Fibroblast of peridontal ligament (primary cell): Measurements from ENCODE around the gene CLMN.

ENCODE experiments used
- DNase-seq: peaks from one replicate; pipeline ENCODE4 v3.0.0-alpha.2; 2010; ENCODE audit errors: extremely low read depth

Gene CLMN

DNA sequence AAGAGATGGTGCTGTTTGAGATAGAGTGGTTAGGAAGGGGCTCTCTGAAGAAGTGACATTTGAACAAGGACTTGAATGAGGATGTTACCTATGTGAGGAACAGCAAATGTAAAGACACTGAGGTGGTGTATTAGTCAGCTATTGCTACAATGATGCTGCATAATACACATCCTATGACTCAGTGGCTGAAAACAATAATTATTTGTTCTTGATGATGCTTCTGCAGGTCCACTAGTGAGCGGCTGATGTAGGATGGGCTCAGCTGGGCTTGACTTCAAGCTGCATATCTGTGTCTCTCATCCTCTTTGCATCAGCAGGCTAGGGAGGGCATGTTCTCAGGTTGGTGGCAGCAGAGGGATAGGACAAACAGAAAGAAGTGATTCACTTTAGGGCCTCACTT lies 21.4 kb upstream of the CLMN start:
- no peak for DNase-seq

DNA sequence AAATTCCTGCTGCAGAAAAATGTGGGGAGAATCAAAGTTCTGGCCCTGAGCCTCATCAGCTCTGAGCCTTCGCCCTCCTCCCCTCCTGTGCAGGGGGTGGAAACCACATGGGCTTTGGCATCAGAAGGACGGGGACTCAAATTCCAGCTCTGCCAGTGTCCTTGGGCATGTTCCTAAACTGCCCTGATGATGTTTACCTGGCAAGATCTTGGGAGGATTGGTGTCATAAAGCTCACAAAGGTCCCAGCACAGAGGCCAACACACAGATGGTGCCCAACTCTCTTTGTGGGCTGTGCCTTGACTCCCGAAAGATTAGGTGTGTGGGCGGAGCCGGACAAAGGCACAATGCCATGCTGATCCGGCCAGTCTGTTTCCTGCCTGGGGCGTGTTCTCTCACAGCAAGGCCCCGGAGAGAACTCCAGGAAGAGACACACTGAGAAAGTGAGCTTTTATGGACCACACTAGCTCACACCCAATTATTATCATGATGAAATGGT lies 20.5 kb upstream of the CLMN start:
- DNase-seq: no peak

DNA sequence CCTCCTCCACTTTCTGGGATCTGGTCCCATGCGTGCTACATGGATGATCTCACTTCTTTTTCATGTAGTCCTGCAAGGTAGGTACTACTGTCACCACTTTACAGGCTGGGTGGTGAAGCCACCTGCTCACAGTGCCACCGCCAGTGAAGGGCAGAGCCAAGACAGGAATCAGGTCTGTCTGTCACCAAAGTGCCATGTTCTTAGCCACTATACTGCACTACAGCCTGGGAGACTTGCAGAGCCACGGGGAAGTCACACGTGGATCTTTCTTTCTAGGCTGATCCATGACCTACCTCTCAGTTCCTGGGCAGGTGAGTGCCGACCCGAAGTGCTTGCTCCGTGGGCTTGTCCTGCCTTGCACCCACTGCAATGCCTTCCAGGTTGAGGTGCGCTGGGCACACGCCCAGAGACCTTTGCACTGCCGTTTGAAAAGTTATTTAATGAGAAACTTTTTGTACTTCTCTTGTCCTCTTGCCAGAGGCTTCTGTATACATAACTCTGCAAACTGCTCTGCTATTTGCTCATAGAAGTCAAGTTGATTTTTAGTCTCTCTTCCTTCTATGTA lies 19.7 kb upstream of the CLMN start:
- no peak for DNase-seq

DNA sequence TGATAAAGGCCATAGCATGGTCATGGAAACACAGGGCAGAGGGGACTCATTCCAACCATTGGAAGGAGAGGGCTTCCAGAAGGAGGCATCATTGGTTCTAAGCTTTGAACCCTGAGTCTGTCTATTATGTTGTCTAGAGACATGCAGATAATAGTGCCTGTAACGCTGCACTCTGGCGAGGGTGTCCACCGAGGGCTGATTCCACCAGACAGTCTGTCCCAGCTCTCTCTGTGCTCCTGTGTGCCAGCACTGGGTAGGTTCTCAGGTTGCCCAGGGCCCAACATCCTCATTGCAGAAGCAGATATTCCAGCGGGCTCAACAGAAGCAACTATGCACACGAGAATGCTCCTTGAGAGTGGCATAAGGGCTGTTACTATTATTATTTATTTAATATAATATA lies 18.7 kb upstream of the CLMN start:
- no peak for DNase-seq

DNA sequence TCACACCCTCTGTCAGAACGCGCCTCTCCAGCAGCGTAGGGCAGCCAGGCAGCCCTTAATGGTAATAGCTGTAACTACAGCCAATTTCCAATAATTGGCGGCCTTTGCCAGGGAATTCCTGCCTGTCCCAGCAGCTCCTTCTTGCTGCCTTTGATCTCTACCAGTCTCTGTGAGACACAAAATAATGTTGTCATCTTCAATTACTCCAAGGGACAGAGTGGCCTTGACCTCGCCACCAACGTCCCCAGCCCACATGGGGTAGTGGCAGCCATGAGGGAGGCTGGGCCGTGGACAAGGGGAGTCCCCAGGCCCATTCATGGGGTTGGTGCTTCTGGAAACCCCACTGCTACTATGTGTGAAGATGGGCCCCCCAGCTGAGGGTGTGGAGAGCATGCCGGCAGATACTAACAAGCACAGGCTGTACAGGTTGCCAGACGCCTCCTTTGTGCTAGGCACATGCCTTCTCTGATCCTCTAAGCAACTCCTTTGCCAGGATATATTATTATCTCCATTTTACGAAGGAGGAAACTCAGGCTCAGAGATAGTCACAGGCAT lies 17.4 kb upstream of the CLMN start:
- DNase-seq: no peak

DNA sequence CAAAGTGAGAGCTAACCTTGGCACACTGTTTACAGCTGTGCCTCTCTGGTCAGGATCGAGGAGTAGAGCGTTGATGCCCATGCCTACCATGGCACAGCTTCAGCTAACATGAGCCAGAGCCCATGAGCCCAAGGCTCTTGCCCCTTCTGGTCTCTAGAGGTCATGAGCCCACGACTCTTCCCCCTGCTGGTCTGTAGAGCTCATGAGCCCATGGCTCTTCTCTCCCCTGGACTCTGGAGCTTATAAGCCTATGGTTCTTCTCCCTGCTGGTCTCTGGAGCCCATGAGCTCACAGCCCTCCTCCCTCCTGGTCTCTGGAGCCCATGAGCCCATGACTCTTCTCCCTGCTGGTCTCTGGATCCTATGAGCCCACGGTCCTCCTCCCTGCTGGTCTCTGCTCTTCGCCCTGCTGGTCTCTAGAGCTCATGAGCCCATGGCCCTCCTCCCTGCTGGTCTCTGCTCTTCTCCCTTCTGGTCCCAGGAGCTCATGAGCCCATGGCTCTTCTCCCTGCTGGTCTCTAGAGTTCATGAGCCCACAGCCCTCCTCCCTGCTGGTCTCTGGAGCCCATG lies 16.6 kb upstream of the CLMN start:
- no peak for DNase-seq

DNA sequence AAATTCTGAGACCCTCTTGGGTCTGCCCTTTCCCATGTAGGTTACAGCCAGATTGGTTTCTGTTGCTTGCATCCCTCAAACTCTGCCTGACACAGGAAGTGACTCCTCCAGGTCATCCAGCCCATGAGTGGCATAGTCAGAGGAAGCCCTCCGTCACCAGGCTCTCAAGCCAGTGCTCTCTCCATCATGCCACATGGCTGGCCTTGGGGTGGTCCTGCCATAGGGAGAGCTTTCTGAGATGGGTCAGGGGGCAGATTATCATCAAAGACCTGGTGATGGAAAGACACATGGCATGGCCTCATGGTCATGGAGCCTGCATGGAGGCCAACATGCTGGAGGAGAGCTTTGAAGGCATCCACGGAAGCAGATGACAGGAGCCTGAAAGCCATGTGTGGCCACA lies 15.4 kb upstream of the CLMN start:
- no peak for DNase-seq

DNA sequence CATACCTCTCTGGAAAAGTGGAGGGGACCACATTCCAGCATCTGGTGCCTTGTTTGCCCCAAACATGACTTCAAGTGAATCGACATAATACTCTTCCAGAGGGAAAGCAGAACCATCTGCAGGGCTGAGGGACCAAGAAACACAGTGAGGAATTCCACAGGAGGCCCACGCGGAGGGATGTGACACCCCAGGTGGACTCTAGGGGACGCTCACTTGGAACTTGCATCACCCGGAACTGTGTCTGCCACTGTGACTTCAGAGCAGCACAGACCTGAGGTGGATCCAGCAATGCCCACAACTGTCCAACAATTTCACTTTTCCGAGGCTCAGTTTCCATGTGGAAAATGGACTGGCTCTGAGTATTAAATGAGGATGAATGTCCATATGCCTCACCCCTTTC lies 14.3 kb upstream of the CLMN start:
- no peak for DNase-seq

DNA sequence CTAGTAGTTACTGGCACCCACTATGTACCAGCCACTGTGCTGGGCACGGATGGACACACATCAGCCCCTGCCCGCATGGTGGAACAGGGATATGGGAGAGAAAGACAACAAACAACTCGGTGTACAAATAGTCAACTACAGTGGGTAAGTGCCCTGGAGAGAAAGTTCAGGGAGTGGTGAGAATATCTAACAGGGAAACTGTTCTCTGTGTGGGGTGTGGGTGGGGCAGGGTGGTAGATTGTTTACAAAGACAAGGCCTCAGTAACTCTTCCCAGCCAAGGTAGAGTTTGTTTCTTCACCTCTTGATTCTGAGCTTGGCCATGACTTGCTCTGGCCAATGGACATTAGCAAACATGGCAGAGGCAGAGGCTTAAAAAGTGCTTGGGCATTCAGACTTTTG lies 12.9 kb upstream of the CLMN start:
- no peak for DNase-seq

DNA sequence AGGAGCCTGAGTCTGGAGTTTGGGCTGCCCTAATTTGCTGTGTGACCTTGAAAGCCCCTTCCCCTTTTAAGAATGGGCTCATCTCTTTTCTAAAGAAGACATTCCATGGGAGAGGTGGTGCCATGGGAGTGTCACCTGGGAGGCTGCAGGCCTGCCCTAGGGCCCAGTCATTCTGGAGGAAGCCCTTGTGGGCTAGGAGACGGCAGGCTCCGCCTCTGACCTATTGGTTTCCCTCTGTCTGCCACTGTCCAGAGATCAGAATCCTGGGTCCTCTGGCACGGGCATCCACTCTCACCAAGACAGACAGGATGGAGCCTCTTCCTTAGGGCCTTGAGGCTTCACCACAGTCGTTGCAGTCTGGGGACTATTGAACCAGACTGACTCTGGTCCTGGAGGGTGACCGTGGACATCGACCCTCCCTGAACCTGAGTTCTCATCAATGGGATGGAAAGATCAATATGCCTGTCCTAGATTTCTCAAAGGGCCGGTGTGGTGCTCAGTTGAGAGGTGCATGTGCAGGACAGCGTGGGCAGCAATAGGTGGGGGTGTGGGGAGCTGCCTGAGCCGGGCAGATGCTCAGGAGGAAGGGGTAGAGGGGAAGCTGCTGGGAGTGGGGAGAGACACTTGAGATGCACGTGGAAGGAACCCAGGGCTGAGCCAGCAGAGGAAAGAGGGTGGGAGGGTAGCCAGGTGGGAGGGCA lies 12.2 kb upstream of the CLMN start:
- DNase-seq: no peak

DNA sequence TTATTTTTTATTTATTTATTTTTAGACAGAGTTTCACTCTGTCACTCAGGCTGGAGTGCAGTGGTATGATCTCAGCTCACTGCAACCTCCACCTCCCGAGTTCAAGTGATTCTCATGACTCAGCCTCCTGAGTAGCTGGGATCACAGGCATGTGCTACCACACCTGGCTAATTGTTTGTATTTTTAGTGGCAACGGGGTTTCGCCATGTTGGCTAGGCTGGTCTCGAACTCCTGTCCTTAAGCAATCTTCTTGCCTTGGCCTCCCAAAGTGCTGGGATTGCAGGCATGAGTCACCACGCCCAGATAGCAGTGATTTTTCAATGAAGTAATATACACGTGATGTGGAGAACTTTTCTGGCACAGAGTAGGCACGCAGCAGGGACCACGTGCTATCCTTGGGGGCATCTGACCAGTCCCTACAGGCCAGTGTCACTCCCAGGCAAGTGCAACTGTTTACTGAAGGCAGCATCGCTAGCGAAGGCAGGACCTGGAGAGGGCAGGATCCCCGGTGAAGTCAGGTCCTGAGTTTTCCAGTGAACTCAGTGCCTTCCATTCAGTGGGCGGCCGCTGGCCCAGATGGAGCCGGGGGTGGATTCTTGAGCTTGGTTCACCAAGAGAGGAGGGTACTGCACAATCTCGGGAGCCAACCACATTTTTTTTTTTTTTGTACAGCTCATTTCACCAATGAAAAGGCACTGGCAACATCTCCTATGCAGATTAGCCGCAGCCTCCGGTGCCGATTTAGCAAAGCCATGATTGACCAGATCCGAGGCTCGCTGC lies 11.1 kb upstream of the CLMN start:
- no peak for DNase-seq

DNA sequence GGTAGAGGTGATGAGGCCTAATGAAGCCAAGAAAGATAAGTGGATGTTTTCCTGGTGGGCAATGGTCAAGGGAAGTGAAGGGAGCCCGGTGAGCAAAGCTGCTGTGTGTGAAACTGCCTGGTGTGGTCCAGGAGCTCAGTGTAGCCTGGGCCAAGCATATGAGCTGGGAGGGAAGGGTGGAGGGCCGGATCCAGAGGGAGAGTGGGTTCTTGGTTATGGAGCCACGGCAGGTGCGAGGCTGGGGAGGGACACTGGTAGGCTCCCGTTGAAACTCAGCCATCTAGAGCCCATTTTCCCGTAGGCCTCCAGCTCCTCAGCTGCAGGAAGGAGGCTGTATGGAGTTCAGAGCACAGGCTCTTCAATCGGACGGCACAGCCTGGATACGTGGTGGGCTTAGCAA lies 10.2 kb upstream of the CLMN start:
- no peak for DNase-seq

DNA sequence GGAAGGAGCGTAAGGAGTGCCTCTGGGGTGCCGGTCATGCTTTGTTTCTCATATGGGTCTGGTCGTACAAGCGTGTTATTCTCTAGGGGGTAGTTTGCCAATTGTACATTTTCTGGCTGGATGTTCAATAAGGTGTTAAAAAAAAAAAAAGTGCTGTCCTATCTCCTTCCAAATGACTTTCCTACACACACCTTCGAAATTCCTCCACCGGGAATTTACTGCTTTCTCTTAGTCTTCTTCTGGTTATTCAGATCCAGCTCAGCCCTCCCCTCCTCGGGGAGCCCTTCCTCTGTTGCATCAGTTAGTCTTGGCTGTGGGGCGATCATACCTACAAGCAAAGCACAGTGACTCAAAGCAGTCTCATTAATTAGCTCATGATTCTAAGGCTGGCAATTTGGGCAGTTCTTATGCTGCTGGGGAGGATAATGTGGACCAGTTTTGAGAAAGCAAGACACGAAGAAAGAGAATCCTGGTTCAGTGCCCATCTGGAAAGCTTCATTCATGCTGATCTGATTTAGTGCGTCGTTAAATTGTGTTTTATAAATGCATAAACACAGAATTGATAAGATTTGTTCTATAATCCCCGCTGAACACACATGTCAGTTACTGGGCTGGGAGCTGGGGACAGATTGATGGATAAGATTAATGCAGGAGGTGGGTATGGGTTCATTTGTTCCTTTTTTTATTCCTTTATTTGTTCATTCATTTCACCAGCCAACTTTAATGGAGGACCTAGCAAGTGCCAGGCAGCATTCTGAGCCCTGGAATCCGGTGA lies 9.2 kb upstream of the CLMN start:
- no peak for DNase-seq

DNA sequence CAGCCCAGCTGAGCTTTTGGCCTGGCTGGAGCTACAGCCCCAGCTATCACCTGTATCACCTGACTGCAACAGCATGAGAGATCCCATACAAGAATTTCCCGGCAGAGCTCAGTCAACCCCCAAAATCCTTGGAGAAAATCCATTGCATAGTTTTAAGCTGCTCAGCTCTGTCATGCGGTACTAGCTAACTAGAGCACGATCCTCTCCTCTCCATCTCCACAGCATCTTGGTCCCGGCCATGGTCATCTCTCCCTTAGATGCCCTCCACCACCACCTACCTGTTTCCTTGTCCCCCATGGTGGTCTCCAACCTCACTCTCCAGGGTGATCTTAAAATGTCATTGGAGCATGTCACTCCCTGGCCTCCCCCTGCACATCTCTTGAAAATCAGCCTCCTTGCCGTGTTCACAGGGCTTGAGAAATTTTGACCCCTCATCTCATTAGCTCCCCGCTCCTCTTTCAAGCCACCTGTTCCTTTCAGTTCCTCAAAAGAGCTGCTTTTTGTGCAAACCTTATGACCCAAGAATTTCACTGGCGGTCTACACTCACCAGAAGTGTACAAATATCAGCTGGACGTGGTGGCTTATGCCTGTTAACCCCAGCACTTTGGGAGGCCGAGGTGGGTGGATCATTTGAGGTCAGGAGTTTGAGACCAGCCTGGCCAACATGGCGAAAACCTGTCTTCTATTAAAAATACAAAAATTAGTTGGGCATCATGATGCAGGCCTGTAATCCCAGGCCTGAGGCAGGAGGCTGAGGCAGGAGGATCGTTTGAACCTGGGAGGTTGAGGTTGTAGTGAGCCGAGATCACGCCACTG lies 8.1 kb upstream of the CLMN start:
- no peak for DNase-seq

DNA sequence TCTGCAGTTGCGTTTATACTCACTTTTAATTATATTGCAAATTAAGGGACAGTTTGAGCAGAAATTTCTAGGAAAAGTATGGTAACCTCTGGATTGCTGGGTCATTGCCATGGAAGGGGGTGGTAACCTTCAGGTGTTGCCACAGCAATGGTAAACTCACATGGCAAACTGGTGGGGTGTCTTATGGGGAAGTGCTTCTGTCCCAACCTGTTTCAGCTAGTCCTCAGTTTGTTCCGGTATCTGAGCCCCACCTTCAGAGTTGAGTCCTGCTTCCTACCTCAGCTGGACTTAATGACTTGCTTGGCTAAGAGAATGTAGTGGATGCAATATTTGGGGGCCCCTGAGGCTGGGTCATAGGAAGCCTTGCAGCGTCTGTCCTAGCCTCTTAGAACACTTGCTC lies 7.3 kb upstream of the CLMN start:
- no peak for DNase-seq

DNA sequence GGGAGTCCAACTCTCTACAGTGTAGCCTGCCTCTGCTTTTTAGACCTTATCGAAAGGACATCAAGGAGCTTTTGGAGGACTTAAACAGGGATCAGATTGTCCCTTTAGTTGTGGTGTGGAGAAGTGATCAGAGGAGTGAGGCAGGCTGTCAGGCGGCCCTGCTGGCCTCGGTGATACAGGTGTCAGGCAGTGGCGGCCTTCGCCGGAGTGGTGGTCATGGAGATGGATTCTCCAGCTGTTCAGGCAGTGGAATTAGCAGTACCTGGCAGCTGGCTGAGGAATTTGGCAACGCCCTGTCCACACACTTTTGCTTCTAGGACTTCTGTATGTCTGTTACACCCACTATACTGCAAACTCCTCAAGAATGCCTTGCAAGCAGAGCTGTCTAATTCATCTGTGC lies 4.2 kb upstream of the CLMN start:
- DNase-seq: no peak

DNA sequence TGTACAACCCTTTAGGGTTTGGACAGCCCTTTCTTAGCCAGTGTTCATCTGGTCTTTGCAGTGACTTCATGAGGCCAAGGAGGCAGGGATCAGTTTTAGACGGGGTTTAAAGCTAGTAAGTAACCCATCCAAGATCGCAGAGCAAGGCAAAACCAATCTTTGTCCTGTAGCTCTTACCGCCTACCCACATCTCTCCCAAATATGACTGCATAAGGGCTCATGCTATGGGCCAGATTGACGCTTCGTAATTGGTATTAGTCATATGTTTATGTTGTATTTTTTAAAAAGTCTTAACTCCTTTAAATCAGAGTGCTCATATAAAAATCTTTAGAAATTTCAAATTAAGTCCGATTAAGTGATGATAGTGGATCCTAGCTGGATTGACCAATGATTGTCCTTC lies 3.7 kb upstream of the CLMN start:
- DNase-seq: no peak

DNA sequence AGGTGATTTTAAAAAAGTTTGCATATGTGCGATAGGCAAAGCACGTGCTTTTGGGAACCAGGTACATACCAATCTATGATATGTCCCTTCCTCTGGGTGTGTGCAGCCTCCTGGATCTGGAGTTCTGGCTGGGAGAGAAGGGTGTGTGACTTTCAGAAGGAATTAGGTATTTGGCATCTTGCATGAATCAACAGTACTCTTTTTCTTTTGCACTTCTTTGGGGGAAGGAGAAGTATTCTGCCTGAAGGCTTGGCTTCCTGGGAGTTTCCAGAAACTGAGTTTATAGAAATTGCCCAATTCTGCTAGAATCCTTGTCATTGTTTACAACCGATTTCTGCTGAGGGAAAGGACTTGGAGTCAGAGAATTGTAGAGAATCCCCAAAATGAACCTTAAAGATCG lies 2.9 kb upstream of the CLMN start:
- peak; percentile 21 for DNase-seq

DNA sequence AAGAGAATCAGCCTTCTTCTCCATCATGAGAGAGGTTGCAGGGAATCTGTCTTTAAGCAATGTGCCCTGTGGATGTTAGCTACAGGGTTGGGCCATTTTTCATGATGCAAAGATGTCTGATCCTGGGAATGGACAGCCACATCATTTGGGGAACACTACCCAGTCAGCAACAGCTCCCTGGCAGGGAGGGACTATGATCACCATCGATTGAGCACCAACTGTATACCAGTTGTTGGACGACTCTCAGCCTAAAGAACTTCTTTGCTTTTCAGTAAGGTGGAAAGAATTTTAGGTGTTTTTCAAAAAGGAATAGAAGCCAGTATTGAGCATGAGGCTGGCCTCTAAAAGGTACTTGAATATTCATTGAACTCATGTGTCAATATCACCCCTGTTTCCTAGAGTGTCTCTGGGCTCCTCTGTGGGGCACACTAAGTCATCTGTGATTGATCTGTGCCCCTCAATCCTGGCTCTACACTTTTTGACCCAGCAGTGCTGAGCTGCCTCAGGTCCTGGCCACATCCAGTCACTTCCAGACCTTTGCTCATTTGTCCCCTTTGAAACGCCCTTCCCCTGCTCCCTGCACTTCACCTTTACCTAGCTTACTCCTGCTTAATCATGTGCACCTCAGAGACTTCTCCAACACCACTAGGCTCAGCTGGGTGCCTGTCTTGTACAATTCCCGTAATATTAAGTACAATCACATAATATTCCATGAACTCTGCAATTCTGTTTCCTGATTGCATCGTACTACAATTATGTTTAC lies 2.2 kb upstream of the CLMN start:
- DNase-seq: no peak

DNA sequence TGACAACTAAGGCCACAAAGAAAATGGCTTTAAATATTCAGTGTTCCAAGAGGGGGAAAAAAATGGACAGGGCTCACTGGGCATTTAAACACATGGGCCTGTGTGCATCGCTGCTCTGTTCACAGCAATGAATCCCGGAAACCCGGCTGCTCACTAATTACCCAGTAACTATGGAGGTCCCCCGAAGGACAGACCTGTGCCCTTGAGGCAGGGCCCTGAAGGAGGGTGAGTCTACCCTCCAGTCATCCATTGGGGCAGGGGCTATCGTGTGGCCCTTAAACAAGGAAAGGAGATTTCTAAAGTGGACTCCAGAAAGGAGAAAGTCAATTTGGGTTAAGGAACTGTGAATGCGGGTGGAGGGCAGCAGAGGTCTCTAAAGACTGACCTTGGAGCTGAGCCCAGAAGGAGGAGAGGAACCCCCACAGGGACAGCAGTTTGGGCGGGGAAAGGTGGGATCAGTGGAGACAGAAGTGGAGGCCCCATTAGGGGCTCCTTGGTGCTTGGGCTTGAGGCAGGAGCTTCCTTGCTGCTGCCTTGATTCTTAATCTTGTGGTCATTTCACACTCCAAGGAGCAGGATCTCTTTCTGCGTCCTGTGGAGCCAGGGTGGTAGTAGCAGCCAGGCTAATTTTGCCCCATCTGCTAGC lies 1.4 kb upstream of the CLMN start:
- no peak for DNase-seq
